MM.1S (cell line): ENCODE data around the gene ECHS1.

Experiments
- EZH2 ChIP-seq: fragments of 300-600 bp; sonication (generic); optimal IDR thresholded peaks from 2 replicates; pipeline ENCODE3; 2017; ENCODE audit warnings: low read depth, mild to moderate bottlenecking, antibody characterized with exemption, low read length, mixed read lengths
- EZH2phosphoT487 ChIP-seq: fragments of 300-600 bp; sonication (generic); IDR thresholded peaks from 2 replicates; pipeline ENCODE4 v1.6.1; 2018; ENCODE audit warnings: antibody characterized with exemption, low read length
- TF ChIP-seq, protein P1 (sequence below): fragments of 300-600 bp; sonication (generic); IDR thresholded peaks from 2 replicates; pipeline ENCODE4 v1.5.1; 2016; ENCODE audit warnings: antibody characterized with exemption, low read length, mixed read lengths

GRCh38 chr10:133405272-133405671 is 32.1 kb upstream of the ECHS1 start:
- TF ChIP-seq, protein P1, sequence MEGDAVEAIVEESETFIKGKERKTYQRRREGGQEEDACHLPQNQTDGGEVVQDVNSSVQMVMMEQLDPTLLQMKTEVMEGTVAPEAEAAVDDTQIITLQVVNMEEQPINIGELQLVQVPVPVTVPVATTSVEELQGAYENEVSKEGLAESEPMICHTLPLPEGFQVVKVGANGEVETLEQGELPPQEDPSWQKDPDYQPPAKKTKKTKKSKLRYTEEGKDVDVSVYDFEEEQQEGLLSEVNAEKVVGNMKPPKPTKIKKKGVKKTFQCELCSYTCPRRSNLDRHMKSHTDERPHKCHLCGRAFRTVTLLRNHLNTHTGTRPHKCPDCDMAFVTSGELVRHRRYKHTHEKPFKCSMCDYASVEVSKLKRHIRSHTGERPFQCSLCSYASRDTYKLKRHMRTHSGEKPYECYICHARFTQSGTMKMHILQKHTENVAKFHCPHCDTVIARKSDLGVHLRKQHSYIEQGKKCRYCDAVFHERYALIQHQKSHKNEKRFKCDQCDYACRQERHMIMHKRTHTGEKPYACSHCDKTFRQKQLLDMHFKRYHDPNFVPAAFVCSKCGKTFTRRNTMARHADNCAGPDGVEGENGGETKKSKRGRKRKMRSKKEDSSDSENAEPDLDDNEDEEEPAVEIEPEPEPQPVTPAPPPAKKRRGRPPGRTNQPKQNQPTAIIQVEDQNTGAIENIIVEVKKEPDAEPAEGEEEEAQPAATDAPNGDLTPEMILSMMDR = no peak
- TF ChIP-seq EZH2 (no peak), EZH2phosphoT487 (no peak)
